Measurements from ENCODE around the gene DYNC2LI1.

The DYNC2LI1 gene

DNA sequence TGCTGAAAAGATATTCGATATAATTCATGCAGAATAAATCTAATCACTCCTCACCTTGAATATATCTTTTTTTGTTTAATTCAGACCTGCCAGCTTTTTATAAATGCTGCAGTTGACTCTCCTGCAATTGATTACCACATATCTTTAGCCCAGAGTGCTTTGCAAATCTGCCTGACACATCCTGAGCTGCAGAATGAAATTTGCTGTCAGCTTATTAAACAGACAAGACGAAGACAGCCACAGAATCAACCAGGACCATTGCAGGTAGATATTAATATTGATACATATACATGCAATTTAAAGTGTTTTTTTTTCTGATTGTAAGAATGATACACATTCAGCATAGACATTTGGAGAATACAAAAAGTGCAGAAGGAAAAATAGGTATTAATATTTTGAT lies 35.6 kb upstream of the DYNC2LI1 start:
- Histone ChIP-seq H3K27me3 (replicated peaks; ENCODE audit: insufficient read depth, low read length) (no peaks in the 10 kb centered on the region), H3K9me2 (replicated peaks; ENCODE audit: insufficient read depth, low read length) (no peaks in the 10 kb centered on the region), H2AFZ (ENCODE audit: low read length) (no peak overlapping the region), H3K9ac (ENCODE audit: low read length) (no peak overlapping the region), H3K36me3 (replicated peaks; ENCODE audit: insufficient read depth, low read length) (no peaks in the 10 kb centered on the region), H4K20me1 (ENCODE audit: insufficient read depth, low read length) (no peaks in the 10 kb centered on the region), H3K79me2 (ENCODE audit: low read length) (no peaks in the 10 kb centered on the region), H3K4me1 (ENCODE audit: low read length) (no peaks in the 10 kb centered on the region), H3K9me3 (replicated peaks; ENCODE audit: insufficient read depth, low read length) (no peaks in the 10 kb centered on the region), H3K4me2 (ENCODE audit: low read depth, low read length) (no peak overlapping the region), H3F3A (ENCODE audit: insufficient read depth, low read length) (no peaks in the 10 kb centered on the region), H3K27ac (ENCODE audit: low read length) (no peak overlapping the region), H3K4me3 (ENCODE audit: low read length) (no peak overlapping the region)
- no peak for DNase-seq
- TF ChIP-seq CTCF (IDR thresholded peaks at IDR 0.05; ENCODE audit: low read length), result no peak
- TF ChIP-seq EZH2phosphoT487 (IDR thresholded peaks at IDR 0.05; ENCODE audit: low read length), result no peak
- TF ChIP-seq EZH2 (optimal IDR thresholded peaks at IDR 0.05; ENCODE audit: low read depth, low read length), result no peak

DNA sequence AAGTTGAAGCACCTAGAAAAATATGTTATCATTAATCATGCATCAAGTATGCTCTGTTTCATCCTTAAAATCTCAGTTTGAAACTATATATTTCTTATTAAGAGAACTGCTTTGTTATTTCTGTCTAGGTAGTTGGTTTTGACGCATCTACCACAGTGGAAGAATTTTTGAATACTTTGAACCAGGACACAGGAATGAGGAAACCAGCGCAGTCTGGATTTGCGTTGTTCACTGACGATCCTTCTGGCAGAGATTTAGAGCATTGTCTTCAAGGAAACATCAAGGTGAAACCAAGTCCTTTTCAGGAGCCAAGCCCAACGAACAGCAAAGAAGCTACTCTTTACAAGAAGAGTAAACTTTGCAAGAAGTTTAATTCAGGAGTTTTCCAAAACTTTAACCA lies 30.1 kb upstream of the DYNC2LI1 start:
- H3K9ac ChIP-seq (ENCODE audit: low read length), result no peak overlapping the region
- no peaks in the 10 kb centered on the region for H3K27me3 ChIP-seq (replicated peaks; ENCODE audit: insufficient read depth, low read length)
- TF ChIP-seq EZH2 (optimal IDR thresholded peaks at IDR 0.05; ENCODE audit: low read depth, low read length), result no peak
- TF ChIP-seq EZH2phosphoT487 (IDR thresholded peaks at IDR 0.05; ENCODE audit: low read length), result no peak
- no peak for TF ChIP-seq CTCF (IDR thresholded peaks at IDR 0.05; ENCODE audit: low read length)
- no peaks in the 10 kb centered on the region for H3K9me2 ChIP-seq (replicated peaks; ENCODE audit: insufficient read depth, low read length)
- H3K9me3 ChIP-seq (replicated peaks; ENCODE audit: insufficient read depth, low read length), result no peaks in the 10 kb centered on the region
- no peak overlapping the region for H3K4me2 ChIP-seq (ENCODE audit: low read depth, low read length)
- no peaks in the 10 kb centered on the region for H3F3A ChIP-seq (ENCODE audit: insufficient read depth, low read length)
- H4K20me1 ChIP-seq (ENCODE audit: insufficient read depth, low read length), result no peaks in the 10 kb centered on the region
- no peaks in the 10 kb centered on the region for H3K4me1 ChIP-seq (ENCODE audit: low read length)
- H3K36me3 ChIP-seq (replicated peaks; ENCODE audit: insufficient read depth, low read length), result no peaks in the 10 kb centered on the region
- H2AFZ ChIP-seq (ENCODE audit: low read length), result no peak overlapping the region
- H3K79me2 ChIP-seq (ENCODE audit: low read length), result no peaks in the 10 kb centered on the region
- H3K27ac ChIP-seq (ENCODE audit: low read length), result no peak overlapping the region
- no peak for DNase-seq
- H3K4me3 ChIP-seq (ENCODE audit: low read length), result no peak overlapping the region

DNA sequence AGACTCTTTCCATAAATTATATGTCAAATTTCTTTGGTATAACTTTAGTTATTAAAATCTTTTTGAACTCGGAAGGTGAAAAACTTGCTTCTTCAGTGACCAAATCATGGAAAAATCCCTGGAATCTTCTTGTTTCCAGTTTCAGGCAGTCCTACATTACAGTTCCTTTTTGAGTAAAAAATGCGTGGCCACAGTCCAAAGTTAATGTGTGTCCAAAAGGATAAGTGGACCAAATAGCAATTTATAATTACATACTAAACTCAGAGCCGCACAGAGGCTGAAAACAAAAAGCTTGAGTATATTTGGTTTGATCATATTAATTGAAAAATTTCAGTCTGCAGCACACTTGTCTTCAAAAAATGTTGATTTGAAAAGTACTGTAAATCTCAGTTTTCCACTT lies 28.4 kb upstream of the DYNC2LI1 start:
- H3K36me3 ChIP-seq (replicated peaks; ENCODE audit: insufficient read depth, low read length), result no peaks in the 10 kb centered on the region
- no peaks in the 10 kb centered on the region for H3F3A ChIP-seq (ENCODE audit: insufficient read depth, low read length)
- H3K27me3 ChIP-seq (replicated peaks; ENCODE audit: insufficient read depth, low read length), result no peaks in the 10 kb centered on the region
- DNase-seq, result no peak
- H3K9me2 ChIP-seq (replicated peaks; ENCODE audit: insufficient read depth, low read length), result no peaks in the 10 kb centered on the region
- H3K4me1 ChIP-seq (ENCODE audit: low read length), result no peaks in the 10 kb centered on the region
- H3K4me2 ChIP-seq (ENCODE audit: low read depth, low read length), result no peak overlapping the region
- H3K27ac ChIP-seq (ENCODE audit: low read length), result no peak overlapping the region
- H3K9ac ChIP-seq (ENCODE audit: low read length), result no peak overlapping the region
- H4K20me1 ChIP-seq (ENCODE audit: insufficient read depth, low read length), result no peaks in the 10 kb centered on the region
- no peak for TF ChIP-seq EZH2 (optimal IDR thresholded peaks at IDR 0.05; ENCODE audit: low read depth, low read length)
- TF ChIP-seq CTCF (IDR thresholded peaks at IDR 0.05; ENCODE audit: low read length), result no peak
- TF ChIP-seq EZH2phosphoT487 (IDR thresholded peaks at IDR 0.05; ENCODE audit: low read length), result no peak
- H3K9me3 ChIP-seq (replicated peaks; ENCODE audit: insufficient read depth, low read length), result no peaks in the 10 kb centered on the region
- H3K79me2 ChIP-seq (ENCODE audit: low read length), result no peaks in the 10 kb centered on the region
- H2AFZ ChIP-seq (ENCODE audit: low read length), result no peak overlapping the region
- no peak overlapping the region for H3K4me3 ChIP-seq (ENCODE audit: low read length)

Measured in MM.1S (cell line).